GM23338 (cell line): ENCODE measurements around the gene PDE1C. TPM values are rescaled to one million over a fixed set of nuclear protein-coding genes. Genes with fewer than 3 reads are reported as not detected.

Experiments
- ATAC-seq: fragments of 200-7000 bp; cut with Tn5 transposase; 3 replicates; pipeline ENCODE4 v1.9.1; 2020
- DNase-seq: peaks from one replicate; pipeline ENCODE4 v3.0.0-alpha.2; 2015; ENCODE audit warnings: low spot score
- H2AFZ ChIP-seq: fragments of 200-600 bp; sonication (generic); 2 replicates; pipeline ENCODE4 v1.8.0; 2016; ENCODE audit warnings: antibody characterized with exemption, mild to moderate bottlenecking, moderate library complexity
- H3F3A ChIP-seq: fragments of 200-600 bp; sonication (generic); replicated peaks from 2 replicates; pipeline ENCODE4 v1.8.0; 2017; ENCODE audit warnings: antibody characterized with exemption, mixed run types, low read depth
- H3K27ac ChIP-seq: fragments of 200-600 bp; sonication (generic); 2 replicates; pipeline ENCODE4 v1.6.1; 2016; ENCODE audit warnings: low read depth
- H3K27me3 ChIP-seq: fragments of 200-600 bp; sonication (generic); 2 replicates; pipeline ENCODE4 v1.8.0; 2016; ENCODE audit warnings: mild to moderate bottlenecking, mixed run types, moderate library complexity; ENCODE audit not compliant: insufficient read depth
- H3K36me3 ChIP-seq: fragments of 200-600 bp; sonication (generic); 2 replicates; pipeline ENCODE4 v1.8.0; 2016; ENCODE audit warnings: mild to moderate bottlenecking; ENCODE audit not compliant: insufficient read depth
- H3K4me1 ChIP-seq: fragments of 200-600 bp; sonication (generic); 2 replicates; pipeline ENCODE4 v1.8.0; 2016; ENCODE audit warnings: mild to moderate bottlenecking, moderate library complexity; ENCODE audit not compliant: insufficient read depth
- H3K4me2 ChIP-seq: fragments of 200-600 bp; sonication (generic); 2 replicates; pipeline ENCODE4 v1.7.1; 2017; ENCODE audit warnings: mixed run types
- H3K4me3 ChIP-seq: fragments of 200-600 bp; sonication (generic); 2 replicates; pipeline ENCODE4 v1.6.1; 2016; ENCODE audit warnings: mixed run types
- H3K79me2 ChIP-seq: fragments of 200-600 bp; sonication (generic); replicated peaks from 2 replicates; pipeline ENCODE4 v1.8.0; 2017; ENCODE audit warnings: mild to moderate bottlenecking; ENCODE audit not compliant: insufficient read depth
- H3K9me2 ChIP-seq: fragments of 200-600 bp; sonication (generic); 2 replicates; pipeline ENCODE4 v1.8.0; 2017; ENCODE audit not compliant: insufficient read depth
- H4K20me1 ChIP-seq: fragments of 200-600 bp; sonication (generic); replicated peaks from 2 replicates; pipeline ENCODE4 v1.8.0; 2017; ENCODE audit warnings: mild to moderate bottlenecking; ENCODE audit not compliant: insufficient read depth
- H3K27ac Mint-ChIP-seq: 2 replicates; pipeline ENCODE4 v1.8.0; 2020; ENCODE audit warnings: inconsistent platforms, mild to moderate bottlenecking, moderate library complexity, mixed read lengths
- H3K27me3 Mint-ChIP-seq: 3 replicates; pipeline ENCODE4 v1.8.0; 2022; ENCODE audit warnings: low read depth, mild to moderate bottlenecking, moderate library complexity, mixed read lengths, inconsistent platforms; ENCODE audit not compliant: insufficient read depth, poor library complexity
- H3K36me3 Mint-ChIP-seq: 3 replicates; pipeline ENCODE4 v1.8.0; 2021; ENCODE audit warnings: low read depth, mild to moderate bottlenecking, inconsistent platforms, moderate library complexity, mixed read lengths
- H3K4me1 Mint-ChIP-seq: 3 replicates; pipeline ENCODE4 v1.8.0; 2020; ENCODE audit warnings: mild to moderate bottlenecking, inconsistent platforms, mixed read lengths
- H3K4me3 Mint-ChIP-seq: 3 replicates; pipeline ENCODE4 v1.8.0; 2021; ENCODE audit warnings: moderate library complexity, mild to moderate bottlenecking, inconsistent platforms, mixed read lengths
- H3K9me3 Mint-ChIP-seq: 3 replicates; pipeline ENCODE4 v1.8.0; 2020; ENCODE audit warnings: moderate library complexity, mild to moderate bottlenecking, inconsistent platforms, mixed read lengths
- CTCF ChIP-seq, 2 experiments: fragments of 200-600 bp in 1 of 2; sonication (generic) in 1 of 2; conservative IDR thresholded peaks; 2 replicates each; pipeline versions ENCODE4 v1.5.1 to v1.6.1; 2016 to 2017; ENCODE audit warnings: antibody characterized with exemption in 2 of 2, low read depth in 2 of 2, mild to moderate bottlenecking in 2 of 2, moderate library complexity in 1 of 2
- EZH2 ChIP-seq: fragments of 200-600 bp; sonication (generic); IDR thresholded peaks from one replicate; pipeline ENCODE4 v1.8.0; 2017; ENCODE audit warnings: antibody characterized with exemption, mild to moderate bottlenecking, low read depth; ENCODE audit not compliant: unreplicated experiment
- EZH2phosphoT487 ChIP-seq: fragments of 200-600 bp; sonication (generic); IDR thresholded peaks from one replicate; pipeline ENCODE4 v1.8.1; 2018; ENCODE audit warnings: antibody characterized with exemption; ENCODE audit not compliant: unreplicated experiment
- JUNB ChIP-seq: IDR thresholded peaks from one replicate; pipeline ENCODE4 v1.6.1; 2016; ENCODE audit warnings: antibody characterized with exemption; ENCODE audit not compliant: unreplicated experiment
- NANOG ChIP-seq: IDR thresholded peaks from 2 replicates; pipeline ENCODE4 v1.6.1; 2016; ENCODE audit warnings: antibody characterized with exemption, borderline replicate concordance
- POLR2AphosphoS5 ChIP-seq: IDR thresholded peaks from 2 replicates; pipeline ENCODE4 v1.6.1; 2016; ENCODE audit warnings: antibody characterized with exemption, low read depth
- REST ChIP-seq: IDR thresholded peaks from one replicate; pipeline ENCODE4 v1.6.1; 2018; ENCODE audit warnings: antibody characterized with exemption; ENCODE audit not compliant: unreplicated experiment
- STAT1 ChIP-seq: IDR thresholded peaks from one replicate; pipeline ENCODE4 v1.6.1; 2016; ENCODE audit warnings: antibody characterized with exemption; ENCODE audit not compliant: unreplicated experiment
- ZNF114 ChIP-seq: fragments of 250-450 bp; sonication (Bioruptor Pico); IDR thresholded peaks from 2 replicates; pipeline ENCODE4 v1.5.0; 2020; ENCODE audit warnings: mild to moderate bottlenecking, moderate library complexity
- polyA plus RNA-seq: library from polyadenylated mRNA; unstranded; fragments of >200 nt; fragmentation: Nextera tagmentation; extraction: Ambion mirVana; gene quantifications from 2 replicates; pipeline ENCODE4 v1.2.1, GENCODE V29; 2016
- total RNA-seq: library from RNA; depleted of rRNA; stranded (reverse); fragments of >200 nt; shearing (Covaris generic); gene quantifications from 2 replicates; pipeline ENCODE4 v1.2.3, GENCODE V29; 2014
- TF ChIP-seq, protein P1 (sequence below): fragments of 250-450 bp; sonication (Bioruptor Pico); IDR thresholded peaks from 2 replicates; pipeline ENCODE4 v1.5.0; 2020; ENCODE audit warnings: mild to moderate bottlenecking, moderate library complexity

PDE1C gene
- total and polyA plus RNA-seq, 2 experiments from 2014 or later = 0.28 TPM; not detected in 1

DNA sequence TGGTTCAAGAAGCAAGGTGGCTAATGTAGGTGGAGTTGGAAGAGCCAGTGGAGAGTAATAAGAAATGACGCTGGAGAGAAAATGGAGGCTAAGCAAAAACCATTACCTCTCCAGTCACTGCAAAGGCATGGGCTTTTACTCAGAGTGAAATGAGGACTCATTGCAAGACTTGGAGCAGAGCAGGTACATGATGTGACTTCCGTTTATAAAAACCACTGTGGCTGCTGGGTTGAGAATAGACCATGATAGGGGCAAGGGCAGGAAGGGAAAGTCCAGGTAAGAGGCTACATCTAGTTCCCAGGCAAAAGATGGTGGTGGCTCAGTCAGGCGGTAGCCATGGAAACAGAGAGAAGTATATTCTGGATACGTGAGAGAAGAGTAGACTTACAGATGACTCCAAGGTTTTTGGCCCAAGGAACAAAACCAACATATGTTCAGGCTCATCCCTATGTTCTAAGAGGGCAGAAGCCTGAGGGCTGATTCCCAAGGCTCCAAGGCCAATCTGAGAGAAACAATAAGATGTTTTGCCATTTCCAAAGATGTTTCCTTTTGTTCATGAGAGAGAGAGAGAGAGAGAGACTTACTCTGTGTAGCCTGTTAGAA, 21.5 kb upstream of the PDE1C start:
- ATAC-seq = no peak

GRCh38 chr7:32089678-32090077, 19.5 kb upstream of the PDE1C start:
- DNase-seq (no peak), ATAC-seq (no peak)
- peaks cover 3% of the 10 kb centered on the region for H3K27me3 Mint-ChIP-seq
- H3F3A ChIP-seq = no peaks in the 10 kb centered on the region
- no peaks in the 10 kb centered on the region for H4K20me1 ChIP-seq
- no peaks in the 10 kb centered on the region for H3K27me3 ChIP-seq
- H3K4me1 ChIP-seq = no peaks in the 10 kb centered on the region
- H2AFZ ChIP-seq = no peak overlapping the region
- no peak overlapping the region for H3K4me3 Mint-ChIP-seq
- no peaks in the 10 kb centered on the region; the same call in 2 of the 3 replicates for H3K9me3 Mint-ChIP-seq
- no peaks in the 10 kb centered on the region for H3K36me3 Mint-ChIP-seq
- no peaks in the 10 kb centered on the region for H3K9me2 ChIP-seq
- H3K4me1 Mint-ChIP-seq = no peaks in the 10 kb centered on the region
- H3K36me3 ChIP-seq = no peaks in the 10 kb centered on the region
- no peak overlapping the region for H3K4me3 ChIP-seq
- H3K79me2 ChIP-seq = no peaks in the 10 kb centered on the region
- no peak overlapping the region for H3K27ac Mint-ChIP-seq
- H3K27ac ChIP-seq = no peak overlapping the region
- H3K4me2 ChIP-seq = no peak overlapping the region
- TF ChIP-seq CTCF (conservative IDR thresholded peaks at IDR 0.05; ENCODE audit: low read depth in 2 of 2) (no peak), STAT1 (no peak), EZH2 (no peak), NANOG (no peak), ZNF114 (CRISPR knock-in tag) (no peak), JUNB (no peak), REST (no peak), EZH2phosphoT487 (no peak), POLR2AphosphoS5 (no peak)
- TF ChIP-seq, protein P1, sequence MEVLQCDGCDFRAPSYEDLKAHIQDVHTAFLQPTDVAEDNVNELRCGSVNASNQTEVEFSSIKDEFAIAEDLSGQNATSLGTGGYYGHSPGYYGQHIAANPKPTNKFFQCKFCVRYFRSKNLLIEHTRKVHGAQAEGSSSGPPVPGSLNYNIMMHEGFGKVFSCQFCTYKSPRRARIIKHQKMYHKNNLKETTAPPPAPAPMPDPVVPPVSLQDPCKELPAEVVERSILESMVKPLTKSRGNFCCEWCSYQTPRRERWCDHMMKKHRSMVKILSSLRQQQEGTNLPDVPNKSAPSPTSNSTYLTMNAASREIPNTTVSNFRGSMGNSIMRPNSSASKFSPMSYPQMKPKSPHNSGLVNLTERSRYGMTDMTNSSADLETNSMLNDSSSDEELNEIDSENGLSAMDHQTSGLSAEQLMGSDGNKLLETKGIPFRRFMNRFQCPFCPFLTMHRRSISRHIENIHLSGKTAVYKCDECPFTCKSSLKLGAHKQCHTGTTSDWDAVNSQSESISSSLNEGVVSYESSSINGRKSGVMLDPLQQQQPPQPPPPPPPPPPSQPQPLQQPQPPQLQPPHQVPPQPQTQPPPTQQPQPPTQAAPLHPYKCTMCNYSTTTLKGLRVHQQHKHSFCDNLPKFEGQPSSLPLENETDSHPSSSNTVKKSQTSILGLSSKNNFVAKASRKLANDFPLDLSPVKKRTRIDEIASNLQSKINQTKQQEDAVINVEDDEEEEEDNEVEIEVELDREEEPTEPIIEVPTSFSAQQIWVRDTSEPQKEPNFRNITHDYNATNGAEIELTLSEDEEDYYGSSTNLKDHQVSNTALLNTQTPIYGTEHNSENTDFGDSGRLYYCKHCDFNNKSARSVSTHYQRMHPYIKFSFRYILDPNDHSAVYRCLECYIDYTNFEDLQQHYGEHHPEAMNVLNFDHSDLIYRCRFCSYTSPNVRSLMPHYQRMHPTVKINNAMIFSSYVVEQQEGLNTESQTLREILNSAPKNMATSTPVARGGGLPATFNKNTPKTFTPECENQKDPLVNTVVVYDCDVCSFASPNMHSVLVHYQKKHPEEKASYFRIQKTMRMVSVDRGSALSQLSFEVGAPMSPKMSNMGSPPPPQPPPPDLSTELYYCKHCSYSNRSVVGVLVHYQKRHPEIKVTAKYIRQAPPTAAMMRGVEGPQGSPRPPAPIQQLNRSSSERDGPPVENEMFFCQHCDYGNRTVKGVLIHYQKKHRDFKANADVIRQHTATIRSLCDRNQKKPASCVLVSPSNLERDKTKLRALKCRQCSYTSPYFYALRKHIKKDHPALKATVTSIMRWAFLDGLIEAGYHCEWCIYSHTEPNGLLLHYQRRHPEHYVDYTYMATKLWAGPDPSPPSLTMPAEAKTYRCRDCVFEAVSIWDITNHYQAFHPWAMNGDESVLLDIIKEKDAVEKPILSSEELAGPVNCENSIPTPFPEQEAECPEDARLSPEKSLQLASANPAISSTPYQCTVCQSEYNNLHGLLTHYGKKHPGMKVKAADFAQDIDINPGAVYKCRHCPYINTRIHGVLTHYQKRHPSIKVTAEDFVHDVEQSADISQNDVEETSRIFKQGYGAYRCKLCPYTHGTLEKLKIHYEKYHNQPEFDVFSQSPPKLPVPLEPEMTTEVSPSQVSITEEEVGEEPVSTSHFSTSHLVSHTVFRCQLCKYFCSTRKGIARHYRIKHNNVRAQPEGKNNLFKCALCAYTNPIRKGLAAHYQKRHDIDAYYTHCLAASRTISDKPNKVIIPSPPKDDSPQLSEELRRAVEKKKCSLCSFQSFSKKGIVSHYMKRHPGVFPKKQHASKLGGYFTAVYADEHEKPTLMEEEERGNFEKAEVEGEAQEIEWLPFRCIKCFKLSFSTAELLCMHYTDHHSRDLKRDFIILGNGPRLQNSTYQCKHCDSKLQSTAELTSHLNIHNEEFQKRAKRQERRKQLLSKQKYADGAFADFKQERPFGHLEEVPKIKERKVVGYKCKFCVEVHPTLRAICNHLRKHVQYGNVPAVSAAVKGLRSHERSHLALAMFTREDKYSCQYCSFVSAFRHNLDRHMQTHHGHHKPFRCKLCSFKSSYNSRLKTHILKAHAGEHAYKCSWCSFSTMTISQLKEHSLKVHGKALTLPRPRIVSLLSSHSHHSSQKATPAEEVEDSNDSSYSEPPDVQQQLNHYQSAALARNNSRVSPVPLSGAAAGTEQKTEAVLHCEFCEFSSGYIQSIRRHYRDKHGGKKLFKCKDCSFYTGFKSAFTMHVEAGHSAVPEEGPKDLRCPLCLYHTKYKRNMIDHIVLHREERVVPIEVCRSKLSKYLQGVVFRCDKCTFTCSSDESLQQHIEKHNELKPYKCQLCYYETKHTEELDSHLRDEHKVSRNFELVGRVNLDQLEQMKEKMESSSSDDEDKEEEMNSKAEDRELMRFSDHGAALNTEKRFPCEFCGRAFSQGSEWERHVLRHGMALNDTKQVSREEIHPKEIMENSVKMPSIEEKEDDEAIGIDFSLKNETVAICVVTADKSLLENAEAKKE = no peak

More for the DNA sequence above, 21.5 kb upstream of the PDE1C start:
- H3K4me3 ChIP-seq = no peak overlapping the region
- TF ChIP-seq ZNF114 (CRISPR knock-in tag) = no peak
- Mint-ChIP-seq H3K27ac (no peak overlapping the region), H3K36me3 (no peaks in the 10 kb centered on the region), H3K9me3 (no peaks in the 10 kb centered on the region; the same call in 2 of the 3 replicates), H3K27me3 (peaks cover 4% of the 10 kb centered on the region), H3K4me3 (no peak overlapping the region), H3K4me1 (no peaks in the 10 kb centered on the region)
- no peaks in the 10 kb centered on the region for H4K20me1 ChIP-seq
- no peaks in the 10 kb centered on the region for H3K27me3 ChIP-seq
- H3K79me2 ChIP-seq = no peaks in the 10 kb centered on the region
- H2AFZ ChIP-seq = no peak overlapping the region
- H3K27ac ChIP-seq = no peak overlapping the region
- H3K4me2 ChIP-seq = no peak overlapping the region
- H3K4me1 ChIP-seq = no peaks in the 10 kb centered on the region
- no peaks in the 10 kb centered on the region for H3K9me2 ChIP-seq
- no peaks in the 10 kb centered on the region for H3K36me3 ChIP-seq
- DNase-seq = no peak
- no peaks in the 10 kb centered on the region for H3F3A ChIP-seq
